ENCODE results near the gene SLC43A2.

SLC43A2 gene

DNA sequence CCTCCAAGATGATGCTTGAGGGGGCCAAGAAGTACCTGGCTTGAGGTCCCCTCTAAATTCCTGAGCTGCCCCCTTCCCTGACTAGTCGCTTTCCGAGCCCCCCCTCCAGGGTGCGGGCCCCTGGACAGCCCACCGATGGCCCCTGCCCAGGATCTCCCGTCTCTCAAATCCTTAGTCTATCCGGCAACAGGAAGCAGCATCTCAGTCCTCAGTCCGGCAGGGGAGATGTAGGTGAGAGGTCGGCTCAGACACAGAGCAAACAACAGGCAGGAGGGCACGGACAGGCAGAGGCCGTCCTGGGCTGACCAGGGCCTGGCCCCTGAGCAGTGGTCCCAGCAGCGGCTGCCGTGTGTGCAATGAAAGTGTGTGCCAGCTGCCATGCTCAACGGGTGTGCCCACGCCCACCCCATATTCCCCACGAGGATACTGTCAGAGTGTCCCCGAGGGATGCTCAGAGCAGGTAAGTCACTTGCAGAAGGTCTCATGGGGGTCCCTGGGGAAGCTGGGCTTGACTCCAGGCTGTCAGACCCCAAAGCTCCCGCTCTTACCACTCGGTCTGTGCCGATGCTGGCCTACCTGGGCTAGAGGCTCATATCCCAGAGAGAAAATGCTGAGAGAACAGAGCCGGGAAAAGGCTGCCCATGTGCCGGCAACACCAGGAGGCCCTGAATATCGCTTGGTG lies 7.2 kb downstream of the SLC43A2 start:
- DNase-seq: no peak

- DNase-seq: no peak
Observed at GRCh38 chr17:1620486-1620885, 8.1 kb downstream of the SLC43A2 start.

- peak; percentile 73 for DNase-seq
Observed at GRCh38 chr17:1617620-1618174, 10.9 kb downstream of the SLC43A2 start.

DNA sequence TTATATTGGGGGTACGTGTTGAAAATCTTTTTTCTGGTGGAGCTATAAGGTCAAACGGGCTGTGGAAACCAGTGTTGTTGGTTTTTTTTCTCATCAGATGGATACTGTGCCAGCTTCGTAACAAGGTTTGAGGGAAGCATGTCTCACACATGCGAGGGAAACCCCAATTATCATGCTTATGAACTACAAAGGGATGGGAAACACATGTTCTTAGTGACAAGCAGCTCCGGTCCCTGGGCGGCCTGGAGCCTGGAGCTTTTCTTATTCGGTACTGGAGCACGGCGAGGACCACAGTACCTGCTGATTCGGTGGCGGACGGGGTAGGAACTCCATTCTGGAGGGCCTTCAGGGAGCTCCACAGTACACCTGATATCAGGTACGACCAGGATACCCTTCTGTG lies 12.5 kb downstream of the SLC43A2 start:
- DNase-seq: no peak

GRCh38 chr17:1612400-1612799 lies 16.2 kb downstream of the SLC43A2 start:
- no peak for DNase-seq

DNA sequence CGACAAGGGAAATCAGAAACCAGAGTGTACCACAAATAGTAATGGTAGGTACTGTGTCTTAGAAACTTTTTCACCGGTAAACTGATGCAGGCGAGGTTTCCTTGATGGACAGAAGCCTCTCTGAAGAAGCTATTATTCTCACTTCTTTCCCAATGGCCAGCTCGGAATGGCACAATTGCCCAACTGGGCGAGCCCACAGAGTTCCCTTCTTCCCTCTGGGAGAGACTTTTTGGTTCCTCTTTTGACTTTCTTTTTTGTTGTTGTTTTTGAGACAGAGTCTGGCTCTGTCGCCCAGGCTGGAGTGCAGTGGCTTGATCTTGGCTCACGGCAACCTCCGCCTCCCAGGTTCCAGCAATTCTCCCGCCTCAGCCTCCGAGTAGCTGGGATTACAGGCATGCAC lies 16.9 kb downstream of the SLC43A2 start:
- no peak for DNase-seq

DNA sequence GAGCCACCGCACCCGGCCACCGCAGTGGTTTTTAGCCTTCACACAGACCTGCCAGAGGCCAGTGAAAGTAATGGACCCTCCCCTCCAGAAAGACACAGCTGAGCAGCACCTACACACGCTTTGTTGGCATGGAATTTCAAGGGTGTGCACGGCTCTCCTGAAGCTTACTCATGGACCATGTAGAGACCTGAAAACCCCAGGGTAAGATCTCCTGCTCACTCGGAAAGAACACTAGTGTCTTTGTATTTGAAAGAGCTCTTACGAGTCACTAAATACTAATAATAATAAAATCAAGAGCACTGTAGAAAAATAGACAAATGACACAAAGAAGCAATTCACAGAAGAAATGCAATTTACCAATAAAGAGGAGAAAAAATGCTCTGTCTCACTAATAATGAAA lies 20.0 kb downstream of the SLC43A2 start:
- DNase-seq: no peak

DNA sequence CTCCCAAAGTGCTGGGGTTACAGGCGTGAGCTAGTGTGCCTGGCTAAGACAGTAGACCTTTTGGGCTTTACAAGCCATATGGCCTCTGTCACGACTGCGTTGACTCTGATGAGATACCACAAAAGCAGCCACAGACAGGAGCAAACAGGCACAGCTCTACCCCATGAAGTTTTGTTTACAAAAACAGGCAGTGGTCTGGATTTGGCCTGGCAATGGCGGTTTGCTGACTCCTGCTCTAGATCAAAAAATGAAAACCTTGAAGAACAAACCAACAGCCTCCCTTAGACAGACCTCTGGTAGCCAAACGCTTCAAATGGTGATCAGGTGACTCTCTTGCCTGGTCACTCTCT lies 20.7 kb downstream of the SLC43A2 start:
- no peak for DNase-seq

DNA sequence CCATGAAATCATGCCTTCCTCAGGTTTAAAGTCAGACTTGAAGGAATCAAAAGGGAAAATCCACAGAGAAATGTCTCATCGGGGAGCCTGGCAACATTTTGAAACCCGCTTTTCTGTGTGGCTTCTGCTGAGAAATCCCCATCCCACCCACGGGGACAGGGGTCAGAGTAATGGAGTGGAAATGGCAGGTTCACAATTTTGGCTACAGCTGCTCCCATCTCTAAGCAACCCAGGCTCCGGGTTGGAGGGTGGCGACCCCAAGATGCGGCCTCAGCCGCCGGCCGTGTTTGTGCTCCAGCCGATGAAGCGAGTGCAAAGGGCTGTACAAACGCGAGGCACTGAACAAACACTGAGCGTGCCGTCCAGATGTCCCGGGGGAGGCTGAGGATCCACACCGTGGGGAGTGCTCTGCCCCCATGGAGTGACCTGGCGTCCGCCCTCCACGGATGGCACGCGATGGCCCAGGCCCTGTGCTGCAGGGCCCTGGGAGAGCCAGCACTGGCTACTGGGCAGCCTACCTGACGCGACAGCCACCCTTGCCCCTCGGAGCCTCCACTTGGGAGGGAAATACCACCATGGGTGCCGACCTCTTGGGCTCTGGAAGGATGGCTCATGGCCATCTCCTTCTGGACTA lies 22.2 kb downstream of the SLC43A2 start:
- DNase-seq: no peak

DNA sequence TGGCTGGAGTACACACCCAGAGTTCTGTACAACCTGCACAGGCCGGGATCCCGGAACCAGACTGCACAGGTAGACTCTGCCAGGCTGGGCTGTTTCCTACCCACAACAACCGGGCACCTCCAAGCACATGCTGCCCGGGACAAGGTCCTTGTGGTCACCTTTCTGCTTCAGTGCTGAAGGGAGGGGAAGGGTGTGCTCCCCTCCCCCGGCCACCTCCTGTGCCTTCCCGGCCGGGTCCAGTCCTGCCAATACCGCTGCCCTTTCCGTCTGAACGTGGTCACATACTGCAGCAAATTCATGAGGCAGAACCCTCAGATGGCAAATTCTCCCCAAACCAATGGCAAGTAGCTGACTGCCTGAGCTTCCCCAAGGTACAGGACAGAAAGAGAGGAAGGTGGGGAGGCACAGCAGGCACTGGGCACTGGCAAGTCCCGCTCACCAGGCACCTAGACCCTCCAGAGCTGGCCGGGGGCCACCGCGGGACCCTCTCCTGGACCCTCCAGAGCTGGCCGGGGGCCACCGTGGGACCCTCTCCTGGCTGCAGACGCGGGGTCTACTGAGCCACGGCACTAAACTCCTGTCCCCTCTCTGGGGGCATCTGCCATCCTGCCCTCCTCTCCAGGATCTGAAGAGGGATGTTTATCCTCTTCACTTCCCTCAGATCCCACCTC lies 22.8 kb downstream of the SLC43A2 start:
- no peak for DNase-seq

GRCh38 chr17:1604831-1605528 lies 23.7 kb downstream of the SLC43A2 start:
- DNase-seq: no peak

- DNase-seq: no peak
Observed at GRCh38 chr17:1601571-1601970, 27.1 kb downstream of the SLC43A2 start.

DNA sequence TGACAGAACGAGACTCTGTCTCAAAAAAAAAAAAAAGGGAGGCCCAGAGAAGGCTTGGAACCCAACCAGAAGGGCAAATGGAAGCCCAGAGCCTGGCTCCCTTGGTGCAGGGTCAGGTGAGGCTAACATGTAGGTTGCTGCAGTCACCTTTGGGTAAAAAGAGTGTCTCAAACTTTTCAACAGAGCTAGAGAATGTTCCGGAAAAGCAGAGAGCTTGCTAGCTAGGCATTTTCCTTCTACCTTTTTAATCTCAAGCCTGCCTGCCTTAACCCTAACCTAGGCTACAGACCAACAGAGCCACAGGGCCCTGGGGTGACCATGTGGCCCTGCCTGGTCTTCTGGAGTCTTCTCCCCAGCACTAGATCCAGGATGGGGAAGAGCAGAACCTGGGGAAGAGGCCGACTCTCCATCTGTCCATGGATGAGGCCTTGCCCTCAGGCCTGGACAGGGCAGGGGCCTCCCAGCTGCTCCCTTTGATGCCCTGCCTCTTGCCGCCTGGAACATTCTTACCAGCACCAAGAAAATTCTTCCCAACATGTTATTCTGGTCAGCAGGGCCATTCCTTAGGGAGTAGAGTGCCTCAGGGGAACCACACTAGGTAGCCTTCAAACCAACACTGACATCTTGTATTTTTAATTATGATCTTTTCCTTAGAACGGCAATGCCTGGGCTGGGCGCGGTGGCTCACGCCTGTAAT lies 30.1 kb downstream of the SLC43A2 start:
- DNase-seq: no peak

DNA sequence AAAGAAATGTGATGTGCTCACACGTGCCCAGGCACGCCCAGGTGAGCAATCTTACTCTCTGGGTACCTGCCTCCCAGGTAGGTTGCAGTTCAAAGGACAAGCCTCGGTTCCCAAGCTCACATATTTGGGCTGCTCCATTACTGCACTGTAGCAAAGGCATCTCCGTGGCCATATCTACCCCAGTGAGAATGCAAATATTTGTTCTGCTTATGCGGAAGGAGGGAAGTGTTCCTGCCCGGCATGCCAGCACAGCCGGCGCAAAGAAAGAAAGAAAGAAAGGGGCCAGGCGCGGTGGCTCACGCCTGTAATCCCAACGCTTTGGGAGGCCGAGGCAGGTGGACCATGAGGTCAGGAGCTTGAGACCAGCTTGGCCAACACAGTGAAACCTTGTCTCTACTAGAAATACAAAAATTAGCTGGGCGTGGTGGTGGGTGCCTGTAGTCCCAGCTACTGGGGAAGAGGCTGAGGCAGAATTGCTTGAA lies 30.7 kb downstream of the SLC43A2 start:
- DNase-seq: no peak

GRCh38 chr17:1593630-1593931 lies 35.1 kb downstream of the SLC43A2 start:
- no peak for DNase-seq

GRCh38 chr17:1592751-1593629 lies 35.6 kb downstream of the SLC43A2 start:
- no peak for DNase-seq

DNA sequence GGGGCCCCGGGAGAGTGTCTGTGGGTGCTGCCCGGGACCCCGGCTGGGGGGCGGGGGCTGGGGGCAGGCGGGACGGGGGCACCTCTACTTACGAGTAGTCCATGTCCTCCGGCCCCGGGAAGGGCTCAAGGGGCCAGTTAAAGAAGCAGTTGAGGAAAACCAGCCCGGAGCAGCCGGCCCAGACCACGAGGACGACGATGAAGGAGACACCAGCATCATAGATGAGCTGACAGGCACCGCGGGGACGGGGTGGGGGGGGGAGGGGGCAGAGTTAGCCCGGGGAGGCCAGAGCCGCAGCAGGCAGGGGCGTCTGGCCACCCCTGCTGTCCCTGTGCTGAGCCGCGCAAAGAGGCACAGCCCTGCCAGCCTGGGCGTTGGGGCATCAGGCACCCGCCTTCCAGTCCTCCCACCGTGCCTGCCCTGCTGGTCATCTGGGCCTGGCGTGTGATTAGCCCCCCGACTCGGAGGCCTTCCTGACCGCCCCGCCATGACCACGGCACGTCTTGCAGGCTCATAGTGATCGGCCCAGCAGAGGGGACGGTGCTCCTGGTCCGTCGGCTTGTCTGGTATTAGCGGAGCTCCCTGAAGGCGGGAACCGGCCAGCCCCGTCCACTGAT lies 37.1 kb downstream of the SLC43A2 start:
- DNase-seq: no peak

GRCh38 chr17:1590747-1591473 lies 37.7 kb downstream of the SLC43A2 start:
- DNase-seq: no peak

DNA sequence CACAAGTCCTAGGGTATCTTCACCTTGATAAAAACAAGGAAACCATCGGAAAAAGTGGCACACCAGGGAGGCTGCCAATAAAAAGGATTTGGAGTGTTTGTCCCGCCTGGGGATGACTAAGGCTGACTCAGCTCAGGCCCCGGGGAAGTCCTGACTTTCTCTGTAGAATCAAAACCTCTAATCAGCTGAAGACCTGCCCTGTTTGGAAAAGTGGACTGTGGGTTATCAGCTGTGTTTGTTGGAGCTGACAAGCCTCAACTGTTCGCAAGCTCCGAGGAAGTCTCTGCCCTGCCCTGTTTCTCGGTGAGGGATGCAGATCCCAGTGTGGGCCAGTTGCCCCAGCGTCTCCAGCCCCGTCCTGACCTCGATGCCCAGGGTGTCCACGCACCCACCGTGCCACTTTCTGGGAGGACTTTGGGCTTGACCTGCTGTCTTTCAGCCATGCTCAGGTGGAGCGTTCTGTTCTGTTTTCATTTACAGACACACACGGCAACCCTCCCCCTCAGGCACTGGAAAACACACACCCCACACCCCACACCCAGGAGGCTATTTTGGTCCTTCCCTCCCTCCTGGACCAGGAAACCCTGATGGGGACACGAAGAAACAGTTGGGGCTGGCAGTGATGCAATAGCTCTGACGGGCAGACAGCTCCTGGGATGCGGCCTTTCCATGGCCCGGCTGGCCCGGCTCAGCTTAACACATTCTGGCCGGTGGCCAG lies 38.4 kb downstream of the SLC43A2 start:
- peak; percentile 77 for DNase-seq
